ENCODE data around the gene ACVRL1.

DNA sequence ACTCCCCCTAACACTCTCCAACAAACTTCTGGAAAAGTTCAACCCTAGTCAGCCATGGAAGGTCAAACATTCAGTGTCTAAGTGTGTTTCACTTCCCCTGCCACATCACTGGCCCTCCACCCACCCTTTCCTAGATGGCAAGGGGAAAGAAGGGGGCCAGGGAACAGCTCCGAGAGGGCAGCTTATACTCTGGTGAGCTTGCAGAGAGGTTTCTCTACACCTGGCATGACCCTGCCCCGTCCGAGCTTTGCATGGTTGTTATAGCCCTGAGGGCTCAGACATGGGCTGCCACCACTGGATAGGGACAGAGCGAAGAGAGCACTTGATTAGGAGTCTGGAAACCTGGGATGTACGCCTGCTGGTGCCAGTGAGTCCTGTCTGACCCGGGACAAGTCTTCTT, 4.0 kb downstream of the ACVRL1 start:
- TF ChIP-seq POLR2A (IDR thresholded peaks at IDR 0.05; ENCODE audit: extremely low read depth, insufficient read length) = no peak
- TF ChIP-seq, protein P1, sequence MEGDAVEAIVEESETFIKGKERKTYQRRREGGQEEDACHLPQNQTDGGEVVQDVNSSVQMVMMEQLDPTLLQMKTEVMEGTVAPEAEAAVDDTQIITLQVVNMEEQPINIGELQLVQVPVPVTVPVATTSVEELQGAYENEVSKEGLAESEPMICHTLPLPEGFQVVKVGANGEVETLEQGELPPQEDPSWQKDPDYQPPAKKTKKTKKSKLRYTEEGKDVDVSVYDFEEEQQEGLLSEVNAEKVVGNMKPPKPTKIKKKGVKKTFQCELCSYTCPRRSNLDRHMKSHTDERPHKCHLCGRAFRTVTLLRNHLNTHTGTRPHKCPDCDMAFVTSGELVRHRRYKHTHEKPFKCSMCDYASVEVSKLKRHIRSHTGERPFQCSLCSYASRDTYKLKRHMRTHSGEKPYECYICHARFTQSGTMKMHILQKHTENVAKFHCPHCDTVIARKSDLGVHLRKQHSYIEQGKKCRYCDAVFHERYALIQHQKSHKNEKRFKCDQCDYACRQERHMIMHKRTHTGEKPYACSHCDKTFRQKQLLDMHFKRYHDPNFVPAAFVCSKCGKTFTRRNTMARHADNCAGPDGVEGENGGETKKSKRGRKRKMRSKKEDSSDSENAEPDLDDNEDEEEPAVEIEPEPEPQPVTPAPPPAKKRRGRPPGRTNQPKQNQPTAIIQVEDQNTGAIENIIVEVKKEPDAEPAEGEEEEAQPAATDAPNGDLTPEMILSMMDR (IDR thresholded peaks at IDR 0.05; ENCODE audit: low read depth, low read length) = no peak
- TF ChIP-seq, protein P2, sequence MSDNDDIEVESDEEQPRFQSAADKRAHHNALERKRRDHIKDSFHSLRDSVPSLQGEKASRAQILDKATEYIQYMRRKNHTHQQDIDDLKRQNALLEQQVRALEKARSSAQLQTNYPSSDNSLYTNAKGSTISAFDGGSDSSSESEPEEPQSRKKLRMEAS (IDR thresholded peaks at IDR 0.05; ENCODE audit: low read depth, low read length) = no peak
